K562 (cell line): ENCODE measurements around the gene ADAMTS15. TPM values are rescaled to one million over a fixed set of nuclear protein-coding genes. Genes with fewer than 3 reads are reported as not detected.

ENCODE experiments used
- ATF3 ChIP-seq, 2 experiments: fragments of 450-650 bp in 1 of 2; sonication (generic) in 1 of 2; formaldehyde crosslinking in 1 of 2; IDR thresholded peaks in 1 of 2; conservative IDR thresholded peaks in 1 of 2; 2 replicates each; pipeline versions ENCODE4 v1.6.1 to v1.8.1; 2016 to 2023; ENCODE audit warnings: mild to moderate bottlenecking in 2 of 2, moderate library complexity in 2 of 2, inconsistent platforms in 1 of 2, missing genetic modification reagents in 1 of 2
- CBFA2T3 ChIP-seq: fragments of 450-650 bp; IDR thresholded peaks from 2 replicates; pipeline ENCODE4 v1.6.1; 2017
- CTBP1 ChIP-seq: fragments of 450-650 bp; IDR thresholded peaks from 2 replicates; pipeline ENCODE4 v1.6.1; 2016; ENCODE audit warnings: borderline replicate concordance
- DPF2 ChIP-seq: fragments of 450-650 bp; IDR thresholded peaks from 2 replicates; pipeline ENCODE4 v1.6.1; 2016
- EGR1 ChIP-seq: fragments of 450-650 bp; conservative IDR thresholded peaks from 2 replicates; pipeline ENCODE4 v1.6.1; 2017; ENCODE audit warnings: mild to moderate bottlenecking
- FOXK2 ChIP-seq, 2 experiments: fragments of 450-650 bp; IDR thresholded peaks in 1 of 2; conservative IDR thresholded peaks in 1 of 2; 2 replicates each; pipeline ENCODE4 v1.6.1; 2016; ENCODE audit warnings: low read depth in 2 of 2, mild to moderate bottlenecking in 1 of 2
- HDAC2 ChIP-seq: fragments of 450-650 bp; IDR thresholded peaks from 2 replicates; pipeline ENCODE4 v1.6.1; 2016; ENCODE audit warnings: mild to moderate bottlenecking
- JUN ChIP-seq, 2 experiments: sonication (generic) in 1 of 2; formaldehyde crosslinking in 1 of 2; IDR thresholded peaks; 2 replicates each; pipeline versions ENCODE4 v1.6.1 to v1.8.0; 2012 to 2022; ENCODE audit warnings: borderline replicate concordance in 2 of 2, mild to moderate bottlenecking in 2 of 2, improper control_type of control experiment in 1 of 2, low read depth in 1 of 2, low read length in 1 of 2, missing genetic modification reagents in 1 of 2
- MAFG ChIP-seq: fragments of 450-650 bp; conservative IDR thresholded peaks from 2 replicates; pipeline ENCODE4 v1.6.1; 2016; ENCODE audit warnings: missing genetic modification characterization, missing compliant biosample characterization
- MEIS2 ChIP-seq: fragments of 450-650 bp; IDR thresholded peaks from 2 replicates; pipeline ENCODE4 v1.6.1; 2014; ENCODE audit warnings: mild to moderate bottlenecking; ENCODE audit not compliant: partially characterized antibody
- MITF ChIP-seq: IDR thresholded peaks from 2 replicates; pipeline ENCODE4 v1.6.1; 2014; ENCODE audit warnings: antibody characterized with exemption
- MNT ChIP-seq, 2 experiments: fragments of 450-650 bp; conservative IDR thresholded peaks; 2 replicates each; pipeline ENCODE4 v1.6.1; 2017; ENCODE audit warnings: mild to moderate bottlenecking in 2 of 2, moderate library complexity in 2 of 2
- NFYB ChIP-seq: IDR thresholded peaks from 2 replicates; pipeline ENCODE4 v1.6.1; 2011; ENCODE audit warnings: mild to moderate bottlenecking, moderate library complexity; ENCODE audit not compliant: insufficient read length; ENCODE audit errors: extremely low read depth
- PBX2 ChIP-seq, 2 experiments: IDR thresholded peaks in 1 of 2; conservative IDR thresholded peaks in 1 of 2; 2 replicates each; pipeline ENCODE4 v1.6.1; 2016; ENCODE audit warnings: low read depth in 2 of 2, mild to moderate bottlenecking in 1 of 2, missing compliant biosample characterization in 1 of 2, missing genetic modification characterization in 1 of 2, moderate library complexity in 1 of 2
- RCOR1 ChIP-seq, 2 experiments: IDR thresholded peaks; 2 replicates each; pipeline ENCODE4 v1.6.1; 2012; ENCODE audit warnings: low read depth in 2 of 2, low read length in 2 of 2, borderline replicate concordance in 1 of 2, improper control_type of control experiment in 1 of 2
- SLC30A9 ChIP-seq: fragments of 250-450 bp; sonication (Bioruptor Pico); IDR thresholded peaks from 2 replicates; pipeline ENCODE4 v1.8.0; 2022; ENCODE audit warnings: mild to moderate bottlenecking, moderate library complexity
- SMARCE1 ChIP-seq: fragments of 450-650 bp; IDR thresholded peaks from 2 replicates; pipeline ENCODE4 v1.7.1; 2016; ENCODE audit warnings: mild to moderate bottlenecking
- SNRNP70 ChIP-seq: fragments of 200-400 bp; formaldehyde crosslinking; optimal IDR thresholded peaks from 2 replicates; pipeline ENCODE3; 2017; ENCODE audit warnings: low read depth, low read length
- ZEB2 ChIP-seq: fragments of 450-650 bp; IDR thresholded peaks from 2 replicates; pipeline ENCODE4 v1.6.1; 2016
- ZNF134 ChIP-seq: fragments of 250-450 bp; sonication (Bioruptor Pico); conservative IDR thresholded peaks from 2 replicates; pipeline ENCODE4 v1.4.0; 2020
- polyA plus RNA-seq, 8 experiments: library from polyadenylated mRNA; depleted of rRNA in 4 of 8; stranded (reverse) in 5 of 8; unstranded in 3 of 8; fragments of >200 nt; fragmentation: Nextera tagmentation in 2 of 8; fragmentation: Illumina TruSeq in 1 of 8; extraction: Ambion mirVana in 2 of 8; extraction: Trizol in 1 of 8; gene quantifications; 2 replicates each; pipeline versions ENCODE4 v1.2.1 to v1.2.3, GENCODE V29; 2011 to 2014; ENCODE audit warnings: inconsistent platforms in 1 of 8, missing spikeins in 1 of 8
- total RNA-seq, 7 experiments: library from RNA; depleted of rRNA in 6 of 7; stranded (reverse); fragments of >200 nt in 6 of 7; fragmentation: Illumina TruSeq in 2 of 7; extraction: Trizol in 2 of 7; gene quantifications; 2 replicates each; pipeline versions ENCODE4 v1.2.1 to v1.2.3, GENCODE V29; 2011 to 2021; ENCODE audit warnings: low replicate concordance in 1 of 7

Gene ADAMTS15
- total and polyA plus RNA-seq, 9 of the 15 experiments (the other 6 are each of a cell fraction or from before 2014, with no cell fraction given), result 0.04 TPM; not detected in 8

GRCh38 chr11:130522284-130522961 lies 74.0 kb downstream of the ADAMTS15 start (continued):
- TF ChIP-seq HDAC2 (0 out of 2 replicates have a peak, but pooled peaks have one; percentile 54), ZEB2 (0 out of 2 replicates have a peak, but pooled peaks have one; percentile 45), ATF3 (IDR thresholded peaks at IDR 0.05) (peak; percentile 89), ATF3 (CRISPR knock-in tag; conservative IDR thresholded peaks at IDR 0.05) (no peak), MNT (conservative IDR thresholded peaks at IDR 0.05) (peak in 1 of 2 experiments; percentile 74; a peak in 3 of 4 replicates), EGR1 (0 out of 2 replicates have a peak, but pooled peaks have one; percentile 7), JUN (IDR thresholded peaks at IDR 0.05; ENCODE audit: borderline replicate concordance, low read depth, low read length) (peak; percentile 76), JUN (CRISPR knock-in tag; IDR thresholded peaks at IDR 0.05; ENCODE audit: borderline replicate concordance) (no peak), MEIS2 (peak; percentile 63), SMARCE1 (0 out of 2 replicates have a peak, but pooled peaks have one; percentile 31), CBFA2T3 (peak; percentile 20; the same call in 1 of the 2 replicates), FOXK2 (conservative IDR thresholded peaks at IDR 0.05 in 1 of 2, IDR thresholded peaks at IDR 0.05 in 1 of 2; ENCODE audit: low read depth in 2 of 2) (peak in 1 of 2 experiments; percentile 42; a peak in 1 of 4 replicates), ZNF134 (CRISPR knock-in tag) (no peak), MITF (peak; percentile 57; the same call in 1 of the 2 replicates), DPF2 (peak; percentile 62), SNRNP70 (no peak), CTBP1 (peak; percentile 32; the same call in 1 of the 2 replicates), MAFG (tag) (peak; percentile 93), RCOR1 (IDR thresholded peaks at IDR 0.05; ENCODE audit: borderline replicate concordance in 1 of 2, low read depth in 2 of 2, low read length in 2 of 2) (no peak), SLC30A9 (CRISPR knock-in tag) (no peak), NFYB (no peak), PBX2 (CRISPR knock-in tag; IDR thresholded peaks at IDR 0.05; ENCODE audit: low read depth) (no peak), PBX2 (tag; conservative IDR thresholded peaks at IDR 0.05; ENCODE audit: low read depth) (peak; percentile 29; the same call in 1 of the 2 replicates)
